Fibroblast of peridontal ligament (primary cell): ENCODE measurements around the gene CTCFL.
"Not testable (repeated sequence)": the region's sequence is repeated elsewhere in the genome, so short reads cannot be mapped to it uniquely, and the experiment has no call there.

Source experiments
- DNase-seq: peaks from one replicate; pipeline ENCODE4 v3.0.0-alpha.2; 2010; ENCODE audit errors: extremely low read depth

The CTCFL gene

DNA sequence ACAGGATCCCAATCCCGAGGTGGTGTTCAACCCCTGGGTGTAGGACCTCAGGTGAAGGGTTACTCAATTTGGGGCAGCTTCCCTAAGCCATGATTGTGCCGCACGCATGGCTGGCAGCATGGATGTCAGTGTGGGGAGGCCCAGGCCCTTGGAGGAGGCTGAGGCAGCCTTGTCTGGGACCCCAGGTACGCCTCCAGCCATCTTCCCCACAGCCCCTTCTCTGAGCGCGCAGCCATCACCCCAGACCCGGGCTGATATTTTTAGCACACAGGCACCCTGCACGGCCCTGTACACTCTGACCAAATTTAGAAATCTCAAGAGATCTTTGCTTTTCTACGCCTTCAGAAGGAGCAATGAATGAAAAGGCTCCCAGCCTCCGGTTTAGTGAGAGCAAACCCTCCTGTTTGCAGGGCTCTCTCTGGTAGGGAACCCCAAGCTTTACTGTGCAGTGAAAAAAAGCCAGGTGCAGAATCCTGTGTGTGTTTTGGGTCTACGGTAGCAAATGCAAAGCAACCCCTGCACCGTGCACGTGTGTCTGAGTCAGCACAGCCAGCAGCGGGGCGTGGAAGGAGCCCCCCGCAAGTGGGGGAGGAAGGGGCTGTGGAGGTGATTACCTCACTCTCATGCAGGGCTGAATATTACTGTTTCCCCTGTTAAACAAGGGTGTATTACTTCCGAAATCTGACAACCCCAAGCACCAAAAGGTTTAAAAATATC lies 44.3 kb downstream of the CTCFL start:
- no peak for DNase-seq

- no peak for DNase-seq
Measured at GRCh38 chr20:57479196-57479595, 45.7 kb downstream of the CTCFL start.

- no peak for DNase-seq
Measured at GRCh38 chr20:57478176-57478575, 46.8 kb downstream of the CTCFL start.

DNA sequence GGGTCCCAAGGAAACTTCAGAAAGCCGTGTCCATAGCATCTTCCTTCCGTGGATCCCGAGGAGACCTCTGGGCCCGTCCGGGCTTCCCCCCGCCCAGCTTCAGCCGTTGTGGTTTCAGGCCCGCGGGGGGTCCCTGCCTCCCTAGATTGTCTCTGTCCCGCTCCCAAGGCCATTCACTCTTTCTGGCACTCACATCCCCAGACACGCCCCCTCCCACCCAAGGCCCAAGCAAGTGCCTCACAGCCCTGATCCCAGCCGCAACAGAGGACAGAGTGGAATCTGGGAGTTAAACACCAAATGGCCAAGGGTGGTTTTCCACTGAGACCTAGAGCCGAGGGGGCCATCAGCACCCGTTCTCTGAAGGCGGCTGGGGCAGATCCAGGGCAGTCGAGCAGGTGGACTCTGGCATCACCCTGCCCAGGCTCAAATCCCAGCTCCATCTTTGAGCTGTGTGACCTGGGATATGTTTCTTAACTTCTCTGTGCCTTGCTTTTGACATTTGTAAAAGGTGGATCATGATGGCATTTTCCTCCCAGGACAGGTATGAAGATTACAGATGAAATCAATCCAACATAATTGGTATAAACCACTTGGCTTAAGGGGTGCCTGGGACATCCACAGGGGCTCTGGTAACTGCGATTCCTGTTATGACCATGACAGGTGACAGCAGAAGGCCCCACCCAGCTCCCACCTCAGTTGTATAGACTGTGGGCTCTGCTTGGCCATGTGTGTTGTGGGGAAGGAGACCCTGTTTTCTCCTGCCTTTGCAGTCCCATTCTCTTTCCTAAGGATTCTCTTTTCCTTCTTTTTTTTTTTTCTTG lies 48.1 kb downstream of the CTCFL start:
- DNase-seq = no peak

GRCh38 chr20:57476084-57476526 lies 48.8 kb downstream of the CTCFL start:
- DNase-seq = no peak

DNA sequence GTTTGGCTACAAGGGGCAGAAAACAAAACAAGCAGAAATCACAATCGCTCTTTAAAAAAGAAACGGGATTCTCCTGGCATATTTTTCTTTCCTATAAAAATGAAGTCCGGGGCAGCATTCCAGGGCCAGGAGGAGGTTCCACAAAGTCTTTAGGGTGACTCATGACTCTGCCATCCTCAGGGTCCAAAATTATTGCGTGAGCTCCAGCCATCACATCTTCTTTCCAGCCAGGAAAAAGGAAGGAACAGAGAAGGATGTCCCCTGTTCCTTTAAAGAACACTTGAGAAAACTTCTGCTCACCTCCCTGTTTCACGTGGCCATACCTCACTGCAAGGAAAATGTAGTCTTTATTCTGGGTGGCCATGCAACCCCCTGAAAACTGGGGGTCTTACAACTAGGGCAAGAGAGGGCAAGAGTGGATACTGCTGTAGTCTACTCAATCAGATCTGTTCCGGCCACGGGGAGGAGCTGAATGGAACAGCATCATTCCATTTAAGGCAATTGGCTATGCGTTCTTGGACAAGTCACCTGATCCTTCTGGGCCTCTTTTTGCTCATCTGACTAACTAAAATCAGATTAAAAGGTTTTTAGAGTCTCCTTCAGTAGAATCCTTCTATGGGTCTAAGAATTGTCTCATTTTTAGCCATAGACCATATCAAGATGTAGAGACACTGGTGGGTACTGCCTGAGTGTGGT lies 49.4 kb downstream of the CTCFL start:
- DNase-seq = no peak

DNA sequence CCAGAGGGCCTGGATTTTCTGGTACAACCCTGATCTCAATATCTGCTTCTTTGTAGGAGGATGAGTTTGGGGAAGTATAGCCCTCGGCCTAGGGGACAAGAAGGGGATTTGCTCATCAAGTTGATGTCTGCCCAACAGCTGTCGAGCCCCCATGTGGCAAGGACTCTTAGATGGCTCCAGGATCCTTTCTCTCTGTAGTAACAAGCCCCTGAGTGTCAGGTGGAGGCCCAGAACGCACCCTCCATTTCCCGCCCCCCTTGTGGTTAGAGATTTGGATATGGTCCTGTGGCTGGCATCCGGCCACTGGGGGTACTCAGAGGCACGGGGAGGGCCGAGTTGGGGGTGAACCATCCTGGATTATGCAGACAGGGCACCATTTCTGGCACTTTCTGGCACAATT lies 50.1 kb downstream of the CTCFL start:
- DNase-seq = no peak

GRCh38 chr20:57474205-57474604 lies 50.7 kb downstream of the CTCFL start:
- no peak for DNase-seq

GRCh38 chr20:57473246-57474048 lies 51.5 kb downstream of the CTCFL start:
- DNase-seq = no peak

DNA sequence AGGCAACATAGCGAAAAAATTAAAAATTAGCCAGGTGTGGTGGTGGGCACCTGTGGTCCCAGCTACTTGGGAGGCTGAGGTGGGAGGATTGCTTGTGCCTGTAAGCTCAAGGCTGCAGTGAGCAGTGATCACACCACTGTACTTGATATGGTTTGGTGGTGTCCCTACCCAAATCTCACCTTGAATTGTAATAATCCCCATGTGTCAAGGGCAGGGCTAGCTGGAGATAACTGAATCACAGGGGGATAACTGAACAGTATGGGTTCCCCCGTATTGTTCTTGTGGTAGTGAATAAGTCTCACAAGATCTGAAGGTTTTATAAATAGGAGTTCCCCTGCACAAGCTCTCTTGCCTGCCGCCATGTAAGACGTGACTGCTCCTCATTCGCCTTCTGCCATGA lies 52.5 kb downstream of the CTCFL start:
- DNase-seq = not testable (repeated sequence)

GRCh38 chr20:57471496-57472372 lies 53.2 kb downstream of the CTCFL start:
- DNase-seq = no peak

DNA sequence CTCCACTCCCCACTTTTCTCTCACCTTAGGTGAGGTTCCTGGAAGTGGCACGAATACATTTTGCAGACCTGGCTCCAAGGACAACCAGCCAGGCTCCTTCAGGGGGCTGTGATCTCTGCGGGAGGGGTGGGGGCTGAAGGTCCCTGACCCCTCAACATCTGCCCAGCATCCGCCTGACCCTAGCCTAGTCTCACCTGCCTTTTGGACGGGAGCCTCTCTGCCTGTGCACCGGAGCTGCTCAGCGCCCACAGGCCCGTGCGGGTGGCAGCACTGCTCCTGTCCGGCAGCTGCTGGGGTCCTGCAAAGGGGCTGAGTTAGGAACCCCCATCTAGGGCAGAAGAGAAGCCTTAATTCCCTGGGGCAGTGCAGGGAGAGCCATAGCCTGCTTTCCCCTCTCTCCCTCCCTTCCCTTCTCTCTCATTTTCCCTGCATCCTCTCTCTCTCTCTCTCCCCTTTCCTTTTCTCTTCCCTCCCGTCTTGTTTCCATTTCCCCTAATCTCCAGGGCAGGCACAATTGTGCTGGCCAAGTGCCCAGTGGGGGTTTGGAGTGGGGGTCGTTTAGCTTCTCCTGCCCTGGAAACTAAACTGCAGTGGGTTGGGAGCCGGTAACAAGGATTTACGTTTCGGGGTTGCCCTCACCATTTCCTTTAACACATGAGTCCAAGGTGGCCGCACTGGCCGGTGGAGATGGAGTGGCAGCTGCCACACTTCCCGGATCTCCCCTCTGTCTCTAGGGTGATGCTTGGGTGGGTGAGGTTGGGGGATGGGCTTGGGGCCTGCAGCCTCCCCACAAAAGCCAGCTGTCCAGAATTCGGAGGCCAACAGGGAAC lies 54.1 kb downstream of the CTCFL start:
- DNase-seq = no peak

- no peak for DNase-seq
Measured at GRCh38 chr20:57470212-57470522, 54.8 kb downstream of the CTCFL start.

DNA sequence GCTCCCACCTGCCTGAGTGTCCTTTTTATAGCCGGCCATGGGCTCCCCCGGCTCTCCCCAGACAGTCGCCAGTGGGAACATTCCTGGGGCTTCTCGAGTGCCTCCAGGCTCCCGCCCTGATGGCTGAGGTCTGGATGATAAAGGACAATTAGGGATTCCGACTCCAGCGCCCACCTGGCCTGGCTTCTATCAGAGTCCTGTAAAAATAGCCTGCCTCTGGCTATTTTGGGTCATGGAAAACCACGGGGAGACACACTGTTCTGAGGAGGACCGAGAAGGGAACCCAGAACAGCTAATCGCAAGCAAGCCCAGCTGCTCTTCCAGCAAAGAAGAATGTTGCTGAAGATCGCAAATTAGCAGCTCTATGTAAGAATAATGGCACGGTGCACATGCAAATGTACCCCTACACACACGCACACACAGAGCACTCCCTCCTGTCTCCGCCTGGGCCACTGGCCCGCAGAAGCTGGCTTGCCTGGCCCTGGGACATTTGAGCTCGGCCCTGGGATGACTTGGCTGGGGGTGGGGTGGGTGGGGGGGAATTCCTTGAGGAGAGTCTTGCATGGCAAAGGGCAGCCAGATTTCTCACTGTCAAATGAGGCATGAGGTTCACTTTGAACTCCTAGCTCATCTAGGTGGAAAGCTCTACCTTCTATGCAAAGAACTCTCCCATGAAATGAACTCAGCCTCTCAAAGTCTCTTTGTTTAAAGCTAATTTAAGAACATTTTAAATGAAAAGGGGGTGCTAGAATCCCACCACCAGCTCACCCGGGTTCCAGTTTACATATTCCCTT lies 55.3 kb downstream of the CTCFL start:
- no peak for DNase-seq

- DNase-seq = no peak
Measured at GRCh38 chr20:57468523-57469417, 56.2 kb downstream of the CTCFL start.

- DNase-seq = no peak
Measured at GRCh38 chr20:57467742-57468141, 57.2 kb downstream of the CTCFL start.

DNA sequence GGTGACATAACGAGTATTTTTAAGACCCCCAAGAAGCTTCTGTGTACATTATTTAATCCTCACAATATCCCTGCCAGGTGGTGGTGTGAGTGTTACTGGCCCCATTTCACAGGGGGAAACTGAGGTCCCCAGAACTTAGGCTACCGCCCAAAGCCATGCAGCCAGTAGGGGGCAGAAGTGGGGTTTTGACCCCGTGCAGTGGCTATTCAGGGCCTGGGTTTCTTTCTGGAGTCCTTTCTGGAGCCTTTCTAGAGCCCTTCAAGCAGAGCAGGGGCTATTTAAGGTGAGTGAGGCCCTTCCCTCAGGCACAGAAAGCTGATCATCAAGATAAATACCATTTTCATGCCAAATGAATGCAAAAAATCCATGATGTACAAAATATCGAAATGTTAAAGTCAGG lies 59.0 kb downstream of the CTCFL start:
- DNase-seq = no peak

GRCh38 chr20:57465486-57465885 lies 59.5 kb downstream of the CTCFL start:
- no peak for DNase-seq
